AG08395 (cell line): ENCODE measurements around the gene FHIT.
"Not testable (repeated sequence)": the region's sequence is repeated elsewhere in the genome, so short reads cannot be mapped to it uniquely, and the experiment has no call there.

ENCODE experiments used
- DNase-seq: peaks from one replicate; pipeline ENCODE4 v3.0.0; 2012; ENCODE audit warnings: mixed read lengths, low spot score

Gene FHIT

DNA sequence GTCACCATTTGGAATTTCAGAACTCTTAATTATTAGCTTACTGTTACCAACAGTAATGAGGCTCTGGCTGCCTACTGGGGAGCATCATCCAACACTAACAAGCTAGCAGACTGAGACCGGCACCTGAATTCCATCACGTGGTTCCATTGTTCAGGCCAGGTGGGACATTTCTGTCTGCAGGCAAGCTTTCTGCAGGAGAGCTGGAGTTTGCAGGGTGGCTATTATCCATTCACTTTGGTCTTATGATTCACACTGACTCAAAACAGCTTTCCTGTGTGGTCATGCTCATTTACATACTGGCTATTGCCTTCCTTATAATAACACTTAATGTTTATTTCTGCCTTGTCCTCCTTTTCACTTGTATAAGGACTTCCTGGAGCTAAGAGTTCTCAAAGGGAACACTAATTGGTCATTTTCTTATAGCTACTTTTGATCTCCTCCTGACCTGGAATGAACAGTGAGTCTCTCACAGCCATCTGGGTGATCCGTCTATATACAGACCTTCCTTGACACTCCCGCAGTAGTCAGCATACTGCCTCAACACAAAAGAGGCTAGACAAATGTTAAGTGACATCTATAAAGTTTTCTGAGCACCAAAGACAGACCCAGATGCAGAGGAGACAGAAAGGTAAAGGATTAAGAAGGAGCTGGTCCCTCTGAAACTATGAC is 695.4 kb downstream of the FHIT start:
- peak; percentile 26 for DNase-seq

DNA sequence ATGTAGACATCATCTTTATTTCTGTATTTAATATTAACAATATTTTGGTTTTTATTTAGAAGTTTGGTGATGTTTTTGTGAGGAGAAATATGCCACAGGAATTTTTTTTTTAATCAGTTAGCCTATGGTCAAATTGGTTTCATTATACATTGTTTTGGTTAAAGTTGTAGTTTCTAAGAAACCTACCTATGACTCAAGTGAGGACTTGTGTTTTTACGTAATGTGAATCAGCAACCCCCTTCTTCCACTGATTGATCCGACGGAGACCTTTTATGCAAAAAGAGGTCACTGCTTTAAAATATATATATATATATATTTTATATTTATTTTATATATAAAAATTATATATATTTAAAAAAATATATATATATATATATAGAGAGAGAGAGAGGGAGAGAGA is 698.1 kb downstream of the FHIT start:
- DNase-seq: no peak

DNA sequence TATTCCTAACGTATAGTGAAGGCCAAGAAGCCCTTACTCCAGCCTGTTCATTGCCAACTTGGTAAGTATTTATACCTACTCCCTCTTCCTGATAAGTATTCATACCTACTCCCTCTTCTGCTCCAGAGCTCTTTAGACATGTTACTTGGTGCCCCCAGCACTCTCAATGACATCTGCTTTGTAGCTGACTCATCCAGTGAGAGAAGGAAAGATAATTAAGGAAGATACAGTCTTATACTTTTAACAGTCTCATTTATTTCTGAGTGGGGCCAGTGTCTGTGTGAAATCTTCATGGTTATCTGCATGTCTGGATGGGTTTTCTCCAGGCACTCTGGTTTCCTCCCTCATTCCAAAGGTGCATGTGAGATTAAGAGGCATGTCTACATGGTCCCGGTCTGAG is 698.7 kb downstream of the FHIT start:
- no peak for DNase-seq

DNA sequence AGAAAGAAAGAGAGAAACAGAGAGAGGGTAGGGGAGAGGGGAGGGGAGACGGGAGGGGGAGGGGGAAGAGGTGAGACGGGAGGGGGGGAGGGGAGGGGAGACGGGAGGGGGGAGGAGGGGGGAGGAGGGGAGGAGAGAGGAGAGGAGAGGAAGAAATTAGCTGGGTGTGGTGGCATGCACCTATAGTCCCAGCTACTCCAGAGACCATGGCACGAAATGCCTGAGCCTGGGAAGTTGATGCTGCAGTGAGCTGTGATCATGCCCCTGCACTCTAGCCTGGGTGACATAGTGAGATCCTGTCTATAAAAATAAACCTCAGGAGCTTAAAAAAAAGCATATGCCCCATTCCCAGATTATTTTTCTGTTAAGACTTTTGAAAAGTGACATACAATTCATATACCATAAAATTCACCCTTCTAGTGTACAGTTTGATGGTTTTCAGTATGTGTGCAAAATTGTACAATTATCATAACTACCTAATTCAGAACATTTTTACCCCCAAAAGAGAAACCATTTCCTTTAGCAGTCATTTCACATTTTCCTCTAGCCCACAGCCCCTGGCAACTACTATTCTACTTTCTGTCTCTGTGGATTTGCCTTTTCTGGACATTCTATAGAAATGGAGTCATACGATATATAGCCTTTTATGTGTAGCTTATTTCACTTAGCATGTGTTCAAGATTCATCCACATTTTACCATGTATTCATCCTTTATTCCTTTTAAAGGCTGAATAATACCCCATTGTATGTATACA is 699.6 kb downstream of the FHIT start:
- no peak for DNase-seq

DNA sequence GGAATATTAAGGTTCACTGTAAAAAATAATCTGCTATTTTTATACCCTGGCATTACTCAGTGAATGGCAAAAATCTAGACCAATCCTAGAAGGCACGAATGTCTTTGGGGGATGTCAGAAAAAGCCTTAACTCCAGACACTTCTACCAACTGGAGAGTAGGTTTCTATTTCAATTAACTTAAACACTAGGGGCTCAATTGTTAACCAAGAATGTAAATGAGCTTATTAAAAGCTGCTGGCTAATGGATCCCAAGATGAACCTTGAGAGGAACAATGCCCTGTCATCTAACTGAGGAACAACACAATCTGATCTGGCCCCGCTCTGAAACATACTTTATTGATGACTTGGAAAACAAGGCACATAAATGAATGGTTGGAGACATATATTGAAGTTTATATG is 701.4 kb downstream of the FHIT start:
- no peak for DNase-seq

DNA sequence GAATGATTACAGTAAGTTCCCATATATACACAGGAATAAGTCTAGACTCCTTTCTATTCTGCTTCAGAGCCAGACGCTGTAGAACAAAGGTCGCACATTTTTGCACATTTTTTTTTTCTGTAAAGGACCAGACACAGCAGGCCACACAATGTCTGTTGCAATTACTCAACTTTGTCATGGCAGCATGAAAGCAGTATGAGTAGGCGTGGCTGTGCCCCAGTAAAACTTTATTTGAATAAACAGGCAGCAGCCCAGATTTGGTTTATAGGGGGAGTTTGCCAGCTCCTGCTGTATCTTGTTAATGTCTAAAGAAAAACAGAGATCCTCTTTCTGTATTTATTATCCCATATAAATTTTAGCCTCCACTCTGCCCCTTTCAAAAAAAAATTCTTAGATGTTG is 708.3 kb downstream of the FHIT start:
- no peak for DNase-seq

DNA sequence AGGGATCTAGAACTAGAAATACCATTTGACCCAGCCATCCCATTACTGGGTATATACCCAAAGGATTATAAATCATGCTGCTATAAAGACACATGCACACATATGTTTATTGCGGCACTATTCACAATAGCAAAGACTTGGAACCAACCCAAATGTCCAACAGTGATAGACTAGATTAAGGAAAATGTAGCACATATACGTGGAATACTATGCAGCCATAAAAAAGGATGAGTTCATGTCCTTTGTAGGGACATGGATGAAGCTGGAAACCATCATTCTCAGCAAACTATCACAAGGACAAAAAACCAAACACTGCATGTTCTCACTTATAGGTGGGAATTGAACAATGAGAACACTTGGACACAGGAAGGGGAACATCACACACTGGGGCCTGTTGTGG is 711.9 kb downstream of the FHIT start:
- not testable (repeated sequence) for DNase-seq

DNA sequence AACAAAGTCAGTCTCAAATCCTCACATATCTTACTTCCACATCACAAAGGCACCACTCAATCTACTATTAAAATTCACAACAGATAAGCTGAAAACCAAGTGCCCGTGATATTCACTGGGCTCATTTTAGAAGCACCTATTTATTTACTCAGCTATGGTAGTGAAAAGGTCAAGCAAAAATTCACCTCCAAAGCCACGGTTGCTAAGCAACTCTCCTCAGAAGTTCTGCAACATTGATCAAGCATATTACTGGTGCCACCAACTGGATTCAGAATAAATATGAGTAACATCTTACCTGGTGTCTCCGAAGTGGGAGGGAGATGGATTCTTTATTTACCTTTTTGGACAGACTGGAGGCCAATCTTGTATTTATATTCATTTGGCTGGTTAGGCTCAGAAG is 714.8 kb downstream of the FHIT start:
- no peak for DNase-seq

DNA sequence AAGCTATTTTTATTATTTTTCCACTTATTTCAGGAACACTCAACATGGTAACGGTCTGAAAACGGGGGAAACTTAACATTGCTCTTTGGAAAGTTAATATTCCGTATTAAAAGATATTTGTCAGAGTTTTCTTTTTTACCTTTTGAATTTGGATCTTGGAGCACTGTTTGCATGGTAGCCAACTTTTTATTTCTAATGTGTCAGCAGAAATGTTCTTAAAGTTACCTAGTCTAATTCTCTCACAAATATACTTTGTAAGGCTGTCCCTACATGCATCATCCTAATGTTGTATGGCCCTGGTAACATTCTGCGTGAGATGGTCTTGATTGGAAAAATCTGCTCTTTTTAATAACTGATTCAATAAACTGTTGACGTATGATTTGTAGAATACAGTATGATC is 719.5 kb downstream of the FHIT start:
- DNase-seq: no peak

DNA sequence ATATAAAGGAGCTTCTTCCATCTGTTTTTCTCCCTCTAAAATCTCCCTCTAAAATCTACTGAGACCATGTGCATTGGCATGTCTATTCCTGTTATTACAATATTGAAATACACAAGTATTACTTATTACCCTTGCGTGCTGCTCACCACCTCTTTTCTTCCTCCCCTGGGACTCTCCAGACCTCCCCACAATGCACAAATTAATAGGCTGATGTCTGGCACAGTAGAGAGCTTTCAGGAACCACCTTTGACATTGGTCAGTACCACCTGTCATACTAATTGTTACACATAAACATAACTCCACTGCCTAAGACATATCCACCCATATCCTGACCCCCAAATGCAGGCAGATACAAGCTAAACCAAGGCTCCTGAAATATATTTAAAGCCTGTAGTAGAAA is 722.6 kb downstream of the FHIT start:
- DNase-seq: no peak

DNA sequence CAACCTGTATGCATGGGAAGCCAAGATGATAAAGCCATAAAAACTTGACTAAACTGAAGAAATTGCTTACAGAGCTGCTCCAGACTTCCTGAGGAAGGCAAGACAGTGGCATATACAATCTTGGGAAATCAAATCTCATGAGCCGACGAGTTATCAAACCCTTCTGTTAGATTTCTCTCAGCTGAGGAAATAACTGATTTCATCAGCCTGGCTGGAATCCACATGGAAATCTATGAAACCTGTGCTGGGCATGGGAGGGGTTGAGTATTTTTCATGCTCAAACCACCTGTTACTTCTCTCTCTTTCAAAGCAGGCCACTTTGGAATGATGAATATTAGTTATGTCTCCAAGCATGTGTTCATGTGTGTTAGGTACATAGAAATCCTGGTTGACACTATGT is 727.7 kb downstream of the FHIT start:
- DNase-seq: no peak

DNA sequence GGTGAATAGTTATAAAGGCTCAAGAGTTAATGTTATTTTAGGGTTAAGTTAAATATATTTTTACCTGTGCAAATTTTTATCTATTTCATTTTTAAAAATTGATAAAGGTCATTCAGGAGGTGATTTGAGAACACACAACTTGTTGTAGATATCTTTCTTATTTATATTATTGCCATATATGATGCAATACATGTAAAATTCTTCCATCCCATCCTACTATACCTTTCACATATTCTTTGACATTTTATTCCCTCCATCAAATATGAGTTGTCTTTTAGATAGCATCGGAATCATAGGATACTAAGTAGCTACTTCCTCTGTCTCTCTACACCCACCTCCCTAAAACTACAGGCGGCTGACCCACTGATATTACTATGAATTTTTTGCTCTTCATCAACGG is 734.1 kb downstream of the FHIT start:
- no peak for DNase-seq

DNA sequence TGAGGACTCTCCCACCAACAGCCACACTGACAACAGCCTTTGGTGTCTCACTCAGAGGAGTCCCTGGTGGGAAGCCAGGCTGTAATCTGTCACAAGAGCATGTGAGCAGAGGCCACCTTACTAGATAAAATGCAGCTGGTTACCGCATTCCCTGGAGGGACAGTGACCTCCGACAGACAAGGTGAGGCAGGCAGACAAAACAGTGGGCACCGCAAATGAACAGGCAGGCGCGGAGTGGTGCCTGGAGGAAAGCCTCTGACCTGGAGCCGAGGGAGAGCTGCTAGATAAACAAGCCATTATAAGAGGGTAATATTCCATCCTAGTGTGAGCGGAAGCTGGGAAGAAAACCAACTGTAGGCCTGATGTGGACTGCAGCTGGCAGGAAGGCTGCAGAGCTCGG is 736.4 kb downstream of the FHIT start:
- no peak for DNase-seq

DNA sequence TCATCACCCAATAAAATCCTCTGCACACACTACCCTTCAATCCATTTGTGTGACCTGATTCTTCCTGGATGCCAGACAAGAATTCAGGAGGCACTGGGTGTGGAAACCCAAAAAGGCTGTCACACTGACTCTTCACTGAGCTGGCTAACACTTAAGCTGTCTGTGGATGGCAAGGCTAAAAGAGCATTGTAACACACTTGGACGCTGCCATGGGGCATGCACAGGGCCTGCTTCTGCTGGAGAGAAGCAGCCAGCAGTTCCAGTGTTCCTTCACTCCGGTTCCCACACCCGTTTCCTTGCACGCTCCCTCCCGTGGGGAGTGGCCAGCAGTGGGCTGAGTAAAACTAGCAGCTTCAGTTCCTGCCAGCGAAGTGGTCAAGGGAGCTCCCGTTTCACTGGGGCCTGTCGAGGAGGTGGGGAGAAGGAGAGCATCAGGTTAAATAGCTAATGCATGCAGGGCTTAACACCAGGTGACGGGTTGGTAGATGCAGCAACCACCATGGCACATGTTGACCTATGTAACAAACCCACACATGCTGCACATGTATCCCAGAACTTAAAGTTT is 737.1 kb downstream of the FHIT start:
- DNase-seq: no peak

DNA sequence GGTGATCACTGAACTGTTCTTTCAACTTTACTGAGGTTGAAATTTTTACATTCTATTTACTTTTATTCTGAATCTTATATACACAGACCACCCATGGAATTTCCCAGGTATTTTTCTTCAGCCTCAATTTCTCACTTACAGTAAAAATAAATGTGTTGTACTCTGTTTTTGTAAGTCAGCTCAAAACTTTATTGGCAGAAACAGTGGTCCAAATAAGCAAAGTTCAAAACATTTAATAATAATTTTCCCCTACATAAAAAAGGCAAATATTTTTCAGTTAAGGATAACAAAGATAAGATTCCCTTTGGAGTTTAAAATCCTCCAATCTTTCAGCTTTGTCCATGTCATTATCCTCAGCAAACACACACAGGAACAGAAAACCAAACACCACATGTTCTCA is 738.0 kb downstream of the FHIT start:
- no peak for DNase-seq

DNA sequence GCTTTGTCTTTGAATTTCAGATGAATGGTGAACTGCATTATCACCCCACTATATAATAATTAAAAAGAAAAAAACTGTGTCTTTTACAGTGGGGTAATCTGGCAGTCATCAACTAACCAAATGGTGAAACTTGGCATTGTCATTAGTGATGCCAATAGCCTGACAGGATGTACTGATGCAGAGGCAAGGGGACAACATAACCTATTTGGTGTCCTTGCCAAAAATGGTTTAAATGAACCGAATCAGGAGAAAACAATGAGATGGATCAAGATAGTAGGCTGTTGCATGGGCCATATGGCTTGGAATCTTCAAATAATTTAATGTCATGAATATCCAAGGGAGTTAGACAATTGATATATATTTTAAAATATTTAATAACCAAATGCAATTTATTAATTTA is 738.7 kb downstream of the FHIT start:
- no peak for DNase-seq

DNA sequence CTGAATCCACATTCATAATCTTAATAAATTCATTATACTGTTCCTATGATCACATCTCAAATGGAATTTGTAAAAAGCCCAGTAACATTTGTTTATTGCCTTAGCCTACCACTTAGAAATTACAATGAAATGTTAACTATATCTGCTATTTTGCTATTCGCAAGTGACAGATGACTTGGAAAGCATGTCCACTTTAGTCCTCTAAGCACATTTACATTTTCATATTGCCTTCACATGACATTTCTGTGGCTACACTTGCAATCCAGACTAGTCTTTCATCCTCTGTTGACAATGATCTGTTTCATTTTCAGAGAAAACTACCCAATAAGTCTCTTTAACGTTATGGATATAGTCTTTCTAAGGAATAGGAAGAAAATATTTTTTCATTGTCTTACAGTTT is 741.8 kb downstream of the FHIT start:
- DNase-seq: no peak

DNA sequence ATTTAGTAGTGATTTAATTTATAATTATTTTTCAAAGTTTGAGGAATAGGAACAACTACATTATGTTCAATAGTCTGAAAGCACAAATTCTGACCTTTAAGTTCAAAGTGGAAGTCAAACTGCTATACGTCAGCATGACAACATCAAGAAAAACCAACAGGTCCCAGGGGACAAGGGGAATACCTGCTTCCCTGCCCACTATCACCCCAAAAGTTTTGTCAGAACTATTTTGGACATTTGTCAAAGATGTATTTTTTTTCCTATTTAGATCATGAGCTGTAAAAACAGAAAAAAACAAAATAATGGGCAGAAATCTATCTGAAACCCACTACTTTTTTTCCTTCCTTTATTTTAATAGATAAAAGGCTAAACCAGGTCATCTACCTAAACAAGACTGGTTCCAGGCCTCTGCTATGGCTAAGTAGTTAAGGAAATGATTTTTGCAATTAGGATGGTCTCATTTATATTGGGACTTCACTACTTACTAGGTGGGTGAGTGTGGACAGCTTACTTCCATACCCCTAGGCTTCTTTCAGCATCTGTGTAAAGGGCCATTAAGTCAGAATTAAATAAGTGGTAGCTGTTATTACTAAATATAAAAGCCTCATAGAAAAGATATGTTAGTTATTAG is 746.3 kb downstream of the FHIT start:
- no peak for DNase-seq

DNA sequence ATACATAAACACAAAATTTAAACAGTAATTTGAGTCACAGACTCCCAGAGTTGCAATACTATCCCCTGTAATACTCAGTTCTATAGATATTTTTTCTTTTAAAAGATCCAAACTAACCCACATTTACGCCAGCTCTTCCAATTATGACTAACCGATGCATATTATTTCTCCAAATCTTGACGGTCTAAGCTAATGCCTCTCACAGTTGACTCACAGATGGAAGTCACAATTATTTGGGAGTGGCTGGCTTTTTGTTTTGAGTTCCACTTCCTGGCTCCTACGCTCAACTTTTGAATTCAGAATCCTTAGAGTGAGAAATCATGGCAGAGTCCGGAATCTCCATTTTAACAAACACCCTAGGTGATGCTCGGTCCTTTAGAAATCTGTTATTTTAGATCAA is 749.9 kb downstream of the FHIT start:
- no peak for DNase-seq

DNA sequence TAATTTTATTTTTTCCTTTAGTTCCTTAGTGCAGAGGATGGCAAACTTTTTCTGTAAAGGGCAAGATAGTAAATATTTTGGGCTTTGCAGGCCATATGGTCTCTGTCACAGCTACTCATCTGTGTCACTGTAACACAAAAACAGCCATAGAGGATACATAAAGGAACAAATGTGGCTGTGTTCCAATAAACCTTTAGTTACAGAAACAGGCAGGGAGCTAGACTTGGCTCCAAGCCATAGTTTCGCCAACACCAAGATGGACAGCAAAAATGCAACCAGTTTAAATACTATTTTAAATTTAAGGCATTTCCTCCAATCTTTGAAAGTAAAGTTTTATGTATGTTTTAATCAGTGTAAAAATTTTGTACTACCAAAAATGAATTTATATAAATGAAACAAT is 753.4 kb downstream of the FHIT start:
- no peak for DNase-seq

DNA sequence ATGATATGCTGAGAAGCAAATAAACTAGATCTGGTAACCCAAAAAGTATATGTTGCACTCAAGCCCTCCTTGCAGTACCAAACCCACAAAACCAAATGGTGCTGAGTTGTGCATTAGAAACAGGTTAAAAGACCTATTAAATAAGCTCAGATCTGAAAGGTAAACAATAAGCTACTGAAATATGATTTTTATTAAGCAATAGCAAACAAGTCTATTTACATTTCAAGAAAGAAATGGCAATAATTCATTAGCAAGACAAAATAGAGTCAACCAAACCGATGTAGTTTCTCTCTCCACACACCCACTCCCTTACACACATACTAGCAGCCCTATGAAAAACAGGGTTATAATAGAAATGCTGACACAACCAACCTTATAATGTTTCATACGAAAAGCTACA is 760.3 kb downstream of the FHIT start:
- no peak for DNase-seq

DNA sequence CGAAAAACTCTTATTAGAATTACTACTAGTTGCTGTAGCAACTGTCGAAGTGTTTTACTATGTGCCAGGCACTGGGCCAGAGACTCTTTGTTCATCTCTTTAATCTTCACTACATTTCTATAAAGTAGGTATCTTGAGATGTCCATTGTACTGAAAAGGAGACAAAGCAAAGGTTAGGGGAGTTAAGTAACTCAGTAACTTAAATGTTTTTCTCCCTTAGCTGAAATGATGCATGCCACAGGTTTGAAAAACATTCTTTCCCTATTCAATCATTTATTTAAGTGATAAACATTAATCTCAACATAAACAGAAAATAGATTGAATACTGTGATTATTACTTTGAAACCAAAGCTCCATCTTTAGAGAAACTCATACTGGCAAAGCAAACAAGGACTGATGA is 776.2 kb downstream of the FHIT start:
- DNase-seq: no peak

DNA sequence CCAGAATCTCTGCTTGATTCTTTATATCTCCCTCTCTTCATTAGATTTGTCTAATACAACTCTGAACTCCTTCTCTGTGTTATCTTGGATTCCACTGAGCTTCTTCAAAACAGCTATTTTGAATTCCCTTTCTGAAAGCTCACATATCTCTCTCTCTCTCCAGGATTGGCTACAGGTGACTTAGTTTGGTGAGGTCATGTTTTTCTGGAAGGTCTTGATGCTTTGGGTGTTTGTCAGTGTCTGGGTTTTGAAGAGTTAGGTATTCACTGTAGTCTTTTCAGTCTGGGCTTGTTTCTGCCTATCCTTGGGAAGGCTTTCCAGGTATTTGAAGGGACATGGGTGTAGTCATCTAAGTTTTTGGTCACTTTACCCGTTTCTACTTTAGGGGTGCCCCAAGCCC is 781.8 kb downstream of the FHIT start:
- no peak for DNase-seq
